ELF-1 (cell line): Measurements from ENCODE around the gene TCF7L2.

Experiments used
- DNase-seq: peaks from one replicate; pipeline ENCODE4 v3.0.0-alpha.2; 2016; ENCODE audit warnings: low read depth, low spot score

Gene TCF7L2

GRCh38 chr10:113044016-113044755 is 94.1 kb downstream of the TCF7L2 start:
- DNase-seq: no peak

- no peak for DNase-seq
These were observed 95.4 kb downstream of the TCF7L2 start for GRCh38 chr10:113045147-113046055.

- DNase-seq: no peak
These were observed 97.1 kb downstream of the TCF7L2 start for GRCh38 chr10:113047151-113047550.

- DNase-seq: no peak
These were observed 97.5 kb downstream of the TCF7L2 start for GRCh38 chr10:113047605-113047962.

GRCh38 chr10:113047963-113048781 is 98.1 kb downstream of the TCF7L2 start:
- DNase-seq: peak; percentile 44

GRCh38 chr10:113049881-113050280 is 99.8 kb downstream of the TCF7L2 start:
- peak; percentile 14 for DNase-seq

- peak; percentile 36 for DNase-seq
These were observed 102.2 kb downstream of the TCF7L2 start for GRCh38 chr10:113052076-113052830.

- DNase-seq: peak; percentile 86
These were observed 103.0 kb downstream of the TCF7L2 start for GRCh38 chr10:113053091-113053490.

- peak; percentile 89 for DNase-seq
These were observed 103.8 kb downstream of the TCF7L2 start for GRCh38 chr10:113053881-113054280.

GRCh38 chr10:113055458-113055857 is 105.4 kb downstream of the TCF7L2 start:
- DNase-seq: no peak

- DNase-seq: no peak
These were observed 106.0 kb downstream of the TCF7L2 start for GRCh38 chr10:113056030-113056429.

- peak; percentile 32 for DNase-seq
These were observed 106.5 kb downstream of the TCF7L2 start for GRCh38 chr10:113056441-113057021.

- peak; percentile 19 for DNase-seq
These were observed 108.0 kb downstream of the TCF7L2 start for GRCh38 chr10:113057948-113058522.

- peak; percentile 71 for DNase-seq
These were observed 108.7 kb downstream of the TCF7L2 start for GRCh38 chr10:113058523-113059370.

- no peak for DNase-seq
These were observed 109.3 kb downstream of the TCF7L2 start for GRCh38 chr10:113059371-113059780.

- peak; percentile 52 for DNase-seq
These were observed 110.4 kb downstream of the TCF7L2 start for GRCh38 chr10:113060201-113061053.

GRCh38 chr10:113061054-113061430 is 111.0 kb downstream of the TCF7L2 start:
- no peak for DNase-seq

- DNase-seq: no peak
These were observed 111.5 kb downstream of the TCF7L2 start for GRCh38 chr10:113061557-113061956.
